Colonic mucosa (tissue), 4 donors: Measurements from ENCODE around the gene TAOK2. TPM values are rescaled to one million over a fixed set of nuclear protein-coding genes. Genes with fewer than 3 reads are reported as not detected.
"Not testable (repeated sequence)": the region's sequence is repeated elsewhere in the genome, so short reads cannot be mapped to it uniquely, and the experiment has no call there.

Experiments used
- DNase-seq: peaks from one replicate; pipeline ENCODE4 v3.0.0-alpha.2; 2020
- H3K27ac ChIP-seq: fragments of 200-600 bp; one replicate; pipeline ENCODE4 v1.8.0; 2021
- H3K27me3 ChIP-seq: fragments of 200-600 bp; one replicate; pipeline ENCODE4 v1.8.0; 2021
- H3K36me3 ChIP-seq: fragments of 200-600 bp; one replicate; pipeline ENCODE4 v1.8.0; 2021
- H3K4me1 ChIP-seq: fragments of 200-600 bp; one replicate; pipeline ENCODE4 v1.8.0; 2021; ENCODE audit warnings: mild to moderate bottlenecking
- H3K4me3 ChIP-seq: fragments of 200-600 bp; one replicate; pipeline ENCODE4 v1.8.0; 2021
- H3K9ac ChIP-seq, 2 donors: one replicate each; pipeline ENCODE4 v1.7.0; 2013; ENCODE audit warnings: control low read depth in 2 of 2, low read depth in 2 of 2, low read length in 2 of 2
- H3K9me3 ChIP-seq: fragments of 200-600 bp; one replicate; pipeline ENCODE4 v1.8.0; 2021
- CTCF ChIP-seq: fragments of 200-600 bp; IDR thresholded peaks from one replicate; pipeline ENCODE4 v1.8.0; 2022; ENCODE audit warnings: antibody characterized with exemption, mild to moderate bottlenecking
- intact Hi-C: fragments of 100-400 bp; cut with DNase I; formaldehyde crosslinking; loops from one replicate; pipeline ENCODE4 v1.14.1; 2022
- total RNA-seq, 2 donors: library from RNA; stranded (reverse); fragmentation: NEBNext Ultra II Directional in 1 of 2; extraction: Animal tissue kit (Norgen Biotek cat#: 25700) in 1 of 2; gene quantifications; one replicate each; pipeline ENCODE4 v1.2.1, GENCODE V29; 2021
- donor health status: healthy.
- donor health status: DM: no; HTN: no; CAD: no.
- donor health status: DM: no; HTN: no; CAD: no.

TAOK2 gene
- total RNA-seq, 2 donors from 2014 or later, result 37.4 to 62.3 TPM

- H3K27me3 ChIP-seq, result peaks cover 26% of the 10 kb centered on the region
These were observed 59.6 kb downstream of the TAOK2 start for GRCh38 chr16:30033270-30033669.

GRCh38 chr16:30040221-30040620 lies 66.6 kb downstream of the TAOK2 start:
- intact Hi-C loops, result no loop called here
- Histone ChIP-seq H3K4me1 (no peaks in the 10 kb centered on the region), H3K9ac (no peak overlapping the region), H3K36me3 (no peaks in the 10 kb centered on the region), H3K9me3 (no peaks in the 10 kb centered on the region), H3K4me3 (no peak overlapping the region), H3K27ac (no peak overlapping the region), H3K27me3 (no peaks in the 10 kb centered on the region)
- DNase-seq, result no peak
- TF ChIP-seq CTCF, result no peak

More at GRCh38 chr16:30033270-30033669, 59.6 kb downstream of the TAOK2 start:
- H3K9me3 ChIP-seq, result no peaks in the 10 kb centered on the region
- H3K9ac ChIP-seq, result no peak overlapping the region
- intact Hi-C loops, result no loop called here
- no peak for TF ChIP-seq CTCF
- no peak overlapping the region for H3K27ac ChIP-seq
- H3K36me3 ChIP-seq, result no peaks in the 10 kb centered on the region
- no peak for DNase-seq
- no peaks in the 10 kb centered on the region for H3K4me1 ChIP-seq
- no peak overlapping the region for H3K4me3 ChIP-seq

GRCh38 chr16:30040690-30041089 lies 67.0 kb downstream of the TAOK2 start:
- H3K27ac ChIP-seq, H3K9ac ChIP-seq, DNase-seq, intact Hi-C loops, H3K36me3 ChIP-seq, H3K4me1 ChIP-seq, H3K4me3 ChIP-seq, H3K27me3 ChIP-seq, H3K9me3 ChIP-seq: not testable (repeated sequence)

GRCh38 chr16:30041841-30042240 lies 68.2 kb downstream of the TAOK2 start:
- H3K36me3 ChIP-seq, result no peaks in the 10 kb centered on the region
- no peaks in the 10 kb centered on the region for H3K9me3 ChIP-seq
- no peak for TF ChIP-seq CTCF
- intact Hi-C loops, result no loop called here
- H3K4me1 ChIP-seq, result no peaks in the 10 kb centered on the region
- H3K9ac ChIP-seq, result no peak overlapping the region
- DNase-seq, result no peak
- no peaks in the 10 kb centered on the region for H3K27me3 ChIP-seq
- no peak overlapping the region for H3K27ac ChIP-seq
- no peak overlapping the region for H3K4me3 ChIP-seq

Other genes starting within 250 kb of the TAOK2 start
- gene C16orf54, start 227.9 kb upstream of the TAOK2 start, total RNA-seq, result 1 to 10 TPM; 1.7 TPM
- gene ZG16, start 195.6 kb upstream of the TAOK2 start, total RNA-seq, result 100 to 1,000 TPM; 280 to 758 TPM
- gene KIF22, start 183.1 kb upstream of the TAOK2 start, total RNA-seq, result 100 to 1,000 TPM in 1 of 2 donors, 10 to 100 TPM in 1; 60.7 to 150 TPM
- gene MAZ, start 167.3 kb upstream of the TAOK2 start, total RNA-seq, result 100 to 1,000 TPM; 286 to 441 TPM
- gene PRRT2, start 161.7 kb upstream of the TAOK2 start, total RNA-seq, result 1 to 10 TPM; 1.4 to 1.7 TPM
- gene PAGR1, start 157.7 kb upstream of the TAOK2 start, total RNA-seq, result 10 to 100 TPM; 16.0 to 45.0 TPM
- 100 to 1,000 TPM; 427 to 450 TPM for gene MVP, start 153.4 kb upstream of the TAOK2 start, total RNA-seq
- 10 to 100 TPM; 58.1 to 62.7 TPM for gene CDIPT, start 110.6 kb upstream of the TAOK2 start, total RNA-seq
- 10 to 100 TPM; 11.2 to 12.1 TPM for gene SEZ6L2, start 74.3 kb upstream of the TAOK2 start, total RNA-seq
- gene ASPHD1, start 73.4 kb upstream of the TAOK2 start, total RNA-seq, result 1 to 10 TPM; 1.5 to 3.9 TPM
- gene KCTD13, start 47.6 kb upstream of the TAOK2 start, total RNA-seq, result 10 to 100 TPM; 17.7 to 28.8 TPM
- gene TMEM219, start 11.8 kb upstream of the TAOK2 start, total RNA-seq, result 100 to 1,000 TPM; 149 to 174 TPM
- gene HIRIP3, start 21.7 kb downstream of the TAOK2 start, total RNA-seq, result 10 to 100 TPM in 1 of 2 donors, 1 to 10 TPM in 1; 7.5 to 18.4 TPM
- 10 to 100 TPM; 46.9 to 80.2 TPM for gene INO80E, start 22.4 kb downstream of the TAOK2 start, total RNA-seq
- gene DOC2A, start 37.2 kb downstream of the TAOK2 start, total RNA-seq, result 10 to 100 TPM in 1 of 2 donors, 1 to 10 TPM in 1; 4.8 to 12.9 TPM
- gene C16orf92, start 49.3 kb downstream of the TAOK2 start, total RNA-seq, result not detected
- gene TLCD3B, start 57.4 kb downstream of the TAOK2 start, total RNA-seq, result under 1 TPM; 0.16 to 0.49 TPM
- 1,000 to 10,000 TPM; 2,396 to 2,926 TPM for gene ALDOA, start 91.9 kb downstream of the TAOK2 start, total RNA-seq
- 100 to 1,000 TPM; 111 to 156 TPM for gene PPP4C, start 102.1 kb downstream of the TAOK2 start, total RNA-seq
- 1 to 10 TPM in 1 of 2 donors, under 1 TPM in 1; 0.85 to 1.6 TPM for gene TBX6, start 118.1 kb downstream of the TAOK2 start, total RNA-seq
- 10 to 100 TPM; 15.5 to 39.2 TPM for gene YPEL3, start 122.3 kb downstream of the TAOK2 start, total RNA-seq
- gene GDPD3, start 139.7 kb downstream of the TAOK2 start, total RNA-seq, result 10 to 100 TPM; 40.4 to 95.2 TPM
- gene MAPK3, start 149.4 kb downstream of the TAOK2 start, total RNA-seq, result 100 to 1,000 TPM; 208 to 298 TPM
- 10 to 100 TPM; 16.5 to 20.0 TPM for gene CORO1A, start 209.7 kb downstream of the TAOK2 start, total RNA-seq
- gene BOLA2B, start 219.8 kb downstream of the TAOK2 start, total RNA-seq, result 100 to 1,000 TPM; 109 to 237 TPM
- gene SLX1A, start 220.0 kb downstream of the TAOK2 start, total RNA-seq, result 100 to 1,000 TPM in 1 of 2 donors, 10 to 100 TPM in 1; 70.2 to 114 TPM
- gene SULT1A3, start 225.4 kb downstream of the TAOK2 start, total RNA-seq, result 10 to 100 TPM; 47.8 to 59.0 TPM